C4-2B (cell line): Measurements from ENCODE around the gene TTC4.

ENCODE experiments used
- ZFX ChIP-seq: fragments of 450-650 bp; IDR thresholded peaks from 2 replicates; pipeline ENCODE4 v1.6.1; 2017
- TF ChIP-seq, protein P1 (sequence below): fragments of 450-650 bp; conservative IDR thresholded peaks from 2 replicates; pipeline ENCODE4 v1.5.1; 2017; ENCODE audit warnings: mild to moderate bottlenecking

GRCh38 chr1:54710841-54711240, 4.8 kb upstream of the TTC4 start:
- TF ChIP-seq, protein P1, sequence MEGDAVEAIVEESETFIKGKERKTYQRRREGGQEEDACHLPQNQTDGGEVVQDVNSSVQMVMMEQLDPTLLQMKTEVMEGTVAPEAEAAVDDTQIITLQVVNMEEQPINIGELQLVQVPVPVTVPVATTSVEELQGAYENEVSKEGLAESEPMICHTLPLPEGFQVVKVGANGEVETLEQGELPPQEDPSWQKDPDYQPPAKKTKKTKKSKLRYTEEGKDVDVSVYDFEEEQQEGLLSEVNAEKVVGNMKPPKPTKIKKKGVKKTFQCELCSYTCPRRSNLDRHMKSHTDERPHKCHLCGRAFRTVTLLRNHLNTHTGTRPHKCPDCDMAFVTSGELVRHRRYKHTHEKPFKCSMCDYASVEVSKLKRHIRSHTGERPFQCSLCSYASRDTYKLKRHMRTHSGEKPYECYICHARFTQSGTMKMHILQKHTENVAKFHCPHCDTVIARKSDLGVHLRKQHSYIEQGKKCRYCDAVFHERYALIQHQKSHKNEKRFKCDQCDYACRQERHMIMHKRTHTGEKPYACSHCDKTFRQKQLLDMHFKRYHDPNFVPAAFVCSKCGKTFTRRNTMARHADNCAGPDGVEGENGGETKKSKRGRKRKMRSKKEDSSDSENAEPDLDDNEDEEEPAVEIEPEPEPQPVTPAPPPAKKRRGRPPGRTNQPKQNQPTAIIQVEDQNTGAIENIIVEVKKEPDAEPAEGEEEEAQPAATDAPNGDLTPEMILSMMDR: no peak
- no peak for TF ChIP-seq ZFX
